Measurements from ENCODE around the gene TRAF6.

- TF ChIP-seq POLR2A (IDR thresholded peaks at IDR 0.05; ENCODE audit: low read length) (no peak), GATA1 (IDR thresholded peaks at IDR 0.05; ENCODE audit: low read depth, low read length) (no peak)
Measured at GRCh38 chr11:36467012-36467411, 43.1 kb downstream of the TRAF6 start.

Measured in erythroblast (primary cell).